ENCODE results near the gene PDLIM5. TPM values are rescaled to one million over a fixed set of nuclear protein-coding genes. Genes with fewer than 3 reads are reported as not detected.

The PDLIM5 gene
- total RNA-seq, 1 donor from 2014 or later: 83.5 TPM

GRCh38 chr4:94408549-94409374 lies 43.0 kb upstream of the PDLIM5 start:
- H3K4me3 Mint-ChIP-seq (ENCODE audit: unreplicated experiment): no peak overlapping the region
- TF ChIP-seq CTCF (IDR thresholded peaks at IDR 0.05; ENCODE audit: unreplicated experiment): no peak
- no peak for DNase-seq (ENCODE audit: low spot score)
- H3K27ac Mint-ChIP-seq (ENCODE audit: unreplicated experiment): no peak overlapping the region
- H3K9me3 Mint-ChIP-seq (ENCODE audit: unreplicated experiment): no peaks in the 10 kb centered on the region
- peaks cover 6% of the 10 kb centered on the region for H3K4me1 Mint-ChIP-seq (ENCODE audit: unreplicated experiment)
- no peaks in the 10 kb centered on the region for H3K27me3 Mint-ChIP-seq (ENCODE audit: unreplicated experiment)
- no peaks in the 10 kb centered on the region for H3K36me3 Mint-ChIP-seq (ENCODE audit: low read depth, unreplicated experiment)

- H3K27me3 Mint-ChIP-seq (ENCODE audit: unreplicated experiment): no peaks in the 10 kb centered on the region
- TF ChIP-seq CTCF (IDR thresholded peaks at IDR 0.05; ENCODE audit: unreplicated experiment): no peak
- no peaks in the 10 kb centered on the region for H3K9me3 Mint-ChIP-seq (ENCODE audit: unreplicated experiment)
- no peak overlapping the region for H3K27ac Mint-ChIP-seq (ENCODE audit: unreplicated experiment)
- peaks cover 6% of the 10 kb centered on the region for H3K4me1 Mint-ChIP-seq (ENCODE audit: unreplicated experiment)
- H3K36me3 Mint-ChIP-seq (ENCODE audit: low read depth, unreplicated experiment): no peaks in the 10 kb centered on the region
- H3K4me3 Mint-ChIP-seq (ENCODE audit: unreplicated experiment): no peak overlapping the region
- no peak for DNase-seq (ENCODE audit: low spot score)
Measured at GRCh38 chr4:94409375-94409679, 42.4 kb upstream of the PDLIM5 start.

GRCh38 chr4:94409962-94410361 lies 41.8 kb upstream of the PDLIM5 start:
- Mint-ChIP-seq H3K27me3 (ENCODE audit: unreplicated experiment) (peaks cover under 1% of the 10 kb centered on the region), H3K27ac (ENCODE audit: unreplicated experiment) (no peak overlapping the region), H3K4me3 (ENCODE audit: unreplicated experiment) (no peak overlapping the region), H3K36me3 (ENCODE audit: low read depth, unreplicated experiment) (no peaks in the 10 kb centered on the region), H3K4me1 (ENCODE audit: unreplicated experiment) (peaks cover 6% of the 10 kb centered on the region), H3K9me3 (ENCODE audit: unreplicated experiment) (no peaks in the 10 kb centered on the region)
- no peak for TF ChIP-seq CTCF (IDR thresholded peaks at IDR 0.05; ENCODE audit: unreplicated experiment)
- no peak for DNase-seq (ENCODE audit: low spot score)

- H3K27ac Mint-ChIP-seq (ENCODE audit: unreplicated experiment): no peak overlapping the region
- H3K27me3 Mint-ChIP-seq (ENCODE audit: unreplicated experiment): peaks cover 2% of the 10 kb centered on the region
- DNase-seq (ENCODE audit: low spot score): no peak
- H3K36me3 Mint-ChIP-seq (ENCODE audit: low read depth, unreplicated experiment): no peaks in the 10 kb centered on the region
- no peak overlapping the region for H3K4me3 Mint-ChIP-seq (ENCODE audit: unreplicated experiment)
- H3K9me3 Mint-ChIP-seq (ENCODE audit: unreplicated experiment): no peaks in the 10 kb centered on the region
- TF ChIP-seq CTCF (IDR thresholded peaks at IDR 0.05; ENCODE audit: unreplicated experiment): no peak
- H3K4me1 Mint-ChIP-seq (ENCODE audit: unreplicated experiment): peaks cover 6% of the 10 kb centered on the region
Measured at GRCh38 chr4:94410678-94411206, 41.0 kb upstream of the PDLIM5 start.

GRCh38 chr4:94411296-94411695 lies 40.4 kb upstream of the PDLIM5 start:
- H3K27me3 Mint-ChIP-seq (ENCODE audit: unreplicated experiment): peaks cover 2% of the 10 kb centered on the region
- peaks cover 6% of the 10 kb centered on the region for H3K4me1 Mint-ChIP-seq (ENCODE audit: unreplicated experiment)
- no peaks in the 10 kb centered on the region for H3K36me3 Mint-ChIP-seq (ENCODE audit: low read depth, unreplicated experiment)
- H3K9me3 Mint-ChIP-seq (ENCODE audit: unreplicated experiment): no peaks in the 10 kb centered on the region
- DNase-seq (ENCODE audit: low spot score): no peak
- no peak overlapping the region for H3K4me3 Mint-ChIP-seq (ENCODE audit: unreplicated experiment)
- no peak overlapping the region for H3K27ac Mint-ChIP-seq (ENCODE audit: unreplicated experiment)
- no peak for TF ChIP-seq CTCF (IDR thresholded peaks at IDR 0.05; ENCODE audit: unreplicated experiment)
